Aorta (tissue), 5 donors: Measurements from ENCODE around the gene CCR7. TPM values are rescaled to one million over a fixed set of nuclear protein-coding genes. Genes with fewer than 3 reads are reported as not detected.

Source experiments
- ATAC-seq: fragments of 200-7000 bp; cut with Tn5 transposase; one replicate; pipeline ENCODE4 v1.9.1; 2022; ENCODE audit warnings: moderate library complexity; ENCODE audit not compliant: low FRiP score
- DNase-seq, 2 donors: peaks; one replicate each; pipeline ENCODE4 v3.0.0-alpha.2; 2020
- H3K27ac ChIP-seq, 2 donors: one replicate each; pipeline ENCODE4 v1.5.1; 2013; ENCODE audit warnings: low read length in 2 of 2, mild to moderate bottlenecking in 2 of 2, moderate library complexity in 2 of 2, control low read depth in 1 of 2, inconsistent platforms in 1 of 2, low read depth in 1 of 2
- H3K27me3 ChIP-seq, 2 donors: one replicate each; pipeline ENCODE4 v1.6.1; 2013; ENCODE audit warnings: control low read depth in 1 of 2, low read length in 1 of 2, mild to moderate bottlenecking in 1 of 2, moderate library complexity in 1 of 2; ENCODE audit not compliant: insufficient read depth in 2 of 2, control insufficient read depth in 1 of 2
- H3K36me3 ChIP-seq, 2 donors: one replicate each; pipeline ENCODE4 v1.6.1; 2013; ENCODE audit warnings: control low read depth in 1 of 2, low read length in 1 of 2, mild to moderate bottlenecking in 1 of 2; ENCODE audit not compliant: insufficient read depth in 2 of 2, control insufficient read depth in 1 of 2
- H3K4me1 ChIP-seq, 2 donors: one replicate each; pipeline ENCODE4 v1.6.1; 2013; ENCODE audit warnings: low read length in 2 of 2, control low read depth in 1 of 2, mild to moderate bottlenecking in 1 of 2, moderate library complexity in 1 of 2; ENCODE audit not compliant: insufficient read depth in 2 of 2, control insufficient read depth in 1 of 2
- H3K4me3 ChIP-seq, 2 donors: one replicate each; pipeline ENCODE4 v1.5.1; 2013; ENCODE audit warnings: low read length in 2 of 2, control low read depth in 1 of 2, mild to moderate bottlenecking in 1 of 2
- H3K9me3 ChIP-seq: one replicate; pipeline ENCODE4 v1.6.1; 2013; ENCODE audit warnings: mild to moderate bottlenecking, low read length; ENCODE audit not compliant: control insufficient read depth
- WGBS, 2 donors: extraction: QIAGEN DNeasy Blood & Tissue Kit; methylation state at CpG; one replicate each; pipeline ENCODE4 v1.1.7; 2013; 5-methylcytosine and 5-hydroxymethylcytosine counted together
- intact Hi-C, 2 donors: fragments of 100-400 bp; cut with DNase I; formaldehyde crosslinking; loops; one replicate each; pipeline versions ENCODE4 v1.14.2 to v1.15.0; 2022
- polyA plus RNA-seq, 2 donors: library from polyadenylated mRNA; stranded (reverse); fragments of 200-250 nt; gene quantifications; one replicate each; pipeline ENCODE4 v1.2.3, GENCODE V29; 2013
- total RNA-seq, 2 donors: library from RNA; stranded (reverse); fragmentation: NEBNext Ultra II Directional; extraction: Animal tissue kit (Norgen Biotek cat#: 25700); gene quantifications; one replicate each; pipeline ENCODE4 v1.2.1, GENCODE V29; 2021
- donor health status: healthy with polysubstance abuse.
- donor health status: Bipolar disorder and iron deficiency.
- donor health status: DM: no; HTN: no; CAD: no.
- donor health status: DM: no; HTN: no; CAD: no.
- donor health status: DM: yes; HTN: yes; CAD: no.

The CCR7 gene
- total and polyA plus RNA-seq, 4 donors = 0.08 to 0.84 (median 0.37) TPM

GRCh38 chr17:40541873-40542557 is 23.3 kb downstream of the CCR7 start:
- WGBS, 2 donors = 77 to 84% methylated on average over 18 of the region's 18 CpGs
- DNase-seq = no peak
- peaks cover 0 to 2% of the 10 kb centered on the region in 2 donors for H3K4me1 ChIP-seq
- no peaks in the 10 kb centered on the region for H3K27me3 ChIP-seq
- peak; percentile 75 for ATAC-seq
- H3K27ac ChIP-seq = no peak overlapping the region
- no peaks in the 10 kb centered on the region for H3K9me3 ChIP-seq
- no peaks in the 10 kb centered on the region for H3K36me3 ChIP-seq
- intact Hi-C loops = no loop called here
- H3K4me3 ChIP-seq = no peak overlapping the region

- Histone ChIP-seq H3K36me3 (no peaks in the 10 kb centered on the region), H3K4me1 (peaks cover 0 to 2% of the 10 kb centered on the region in 2 donors), H3K9me3 (no peaks in the 10 kb centered on the region), H3K27me3 (no peaks in the 10 kb centered on the region), H3K27ac (no peak overlapping the region), H3K4me3 (no peak overlapping the region)
- DNase-seq = peak in 1 of 2 donors; percentile 71
- WGBS, 2 donors = 94 to 95% methylated on average over 20 of the region's 20 CpGs
- no peak for ATAC-seq
- intact Hi-C loops = no loop called here
Observed at GRCh38 chr17:40541060-40541872, 24.0 kb downstream of the CCR7 start.

GRCh38 chr17:40540448-40540847 is 24.8 kb downstream of the CCR7 start:
- peak in 1 of 2 donors; percentile 47 for DNase-seq
- peaks cover 0 to 2% of the 10 kb centered on the region in 2 donors for H3K4me1 ChIP-seq

GRCh38 chr17:40539711-40540411 is 25.4 kb downstream of the CCR7 start:
- intact Hi-C loops = loop anchor here (5.0 to 10.0 kb wide), 3 partner anchors 65 to 183 kb away; no protein-coding TSS in a partner anchor
- peaks cover 0 to 2% of the 10 kb centered on the region in 2 donors for H3K4me1 ChIP-seq
- no peaks in the 10 kb centered on the region for H3K36me3 ChIP-seq
- DNase-seq (peak in 1 of 2 donors; percentile 62), ATAC-seq (no peak)
- H3K4me3 ChIP-seq = no peak overlapping the region
- H3K27ac ChIP-seq = no peak overlapping the region
- 84 to 87% methylated on average over 9 of the region's 9 CpGs for WGBS, 2 donors
- H3K27me3 ChIP-seq = no peaks in the 10 kb centered on the region
- no peaks in the 10 kb centered on the region for H3K9me3 ChIP-seq

More at GRCh38 chr17:40540448-40540847, 24.8 kb downstream of the CCR7 start:
- no peak overlapping the region for H3K4me3 ChIP-seq
- no peaks in the 10 kb centered on the region for H3K9me3 ChIP-seq
- no peaks in the 10 kb centered on the region for H3K36me3 ChIP-seq
- no peak overlapping the region for H3K27ac ChIP-seq
- WGBS, 2 donors = 94 to 99% methylated on average over 8 of the region's 8 CpGs
- intact Hi-C loops = no loop called here
- ATAC-seq = no peak
- H3K27me3 ChIP-seq = no peaks in the 10 kb centered on the region

GRCh38 chr17:40538936-40539705 is 26.2 kb downstream of the CCR7 start:
- H3K27ac ChIP-seq = peak overlapping the region in 1 of 2 donors; percentile 25
- H3K36me3 ChIP-seq = no peaks in the 10 kb centered on the region
- DNase-seq = peak in 1 of 2 donors; percentile 15
- H3K4me3 ChIP-seq = no peak overlapping the region
- intact Hi-C loops = loop anchor here (5.0 to 10.0 kb wide), 3 partner anchors 64 to 182 kb away; no protein-coding TSS in a partner anchor
- peaks cover 0 to 2% of the 10 kb centered on the region in 2 donors for H3K4me1 ChIP-seq
- no peaks in the 10 kb centered on the region for H3K9me3 ChIP-seq
- WGBS, 2 donors = 88 to 92% methylated on average over 6 of the region's 6 CpGs
- H3K27me3 ChIP-seq = no peaks in the 10 kb centered on the region
- no peak for ATAC-seq

GRCh38 chr17:40538019-40538935 is 27.0 kb downstream of the CCR7 start:
- H3K9me3 ChIP-seq = no peaks in the 10 kb centered on the region
- intact Hi-C loops = loop anchor here (5.0 to 10.0 kb wide), 3 partner anchors 63 to 181 kb away; no protein-coding TSS in a partner anchor
- no peak for ATAC-seq

GRCh38 chr17:40536295-40537171 is 28.7 kb downstream of the CCR7 start:
- peaks cover 0 to 2% of the 10 kb centered on the region in 2 donors for H3K4me1 ChIP-seq
- intact Hi-C loops = loop anchor here (5.0 to 10.0 kb wide), 3 partner anchors 62 to 179 kb away; no protein-coding TSS in a partner anchor
- 40 to 45% methylated on average over 13 of the region's 13 CpGs for WGBS, 2 donors

More at GRCh38 chr17:40538019-40538935, 27.0 kb downstream of the CCR7 start:
- Histone ChIP-seq H3K4me1 (peaks cover 0 to 2% of the 10 kb centered on the region in 2 donors), H3K27me3 (no peaks in the 10 kb centered on the region), H3K36me3 (no peaks in the 10 kb centered on the region), H3K27ac (peak overlapping the region in 1 of 2 donors; percentile 25), H3K4me3 (no peak overlapping the region)
- 34% methylated on average over 15 of the region's 15 CpGs for WGBS, 2 donors
- DNase-seq = peak; percentile 78 to 89

More at GRCh38 chr17:40536295-40537171, 28.7 kb downstream of the CCR7 start:
- Histone ChIP-seq H3K36me3 (no peaks in the 10 kb centered on the region), H3K9me3 (no peaks in the 10 kb centered on the region), H3K27ac (no peak overlapping the region), H3K27me3 (no peaks in the 10 kb centered on the region), H3K4me3 (no peak overlapping the region)
- ATAC-seq = peak; percentile 46
- DNase-seq = peak; percentile 61 to 83
